ENCODE results near the gene IGFBPL1.

The IGFBPL1 gene

DNA sequence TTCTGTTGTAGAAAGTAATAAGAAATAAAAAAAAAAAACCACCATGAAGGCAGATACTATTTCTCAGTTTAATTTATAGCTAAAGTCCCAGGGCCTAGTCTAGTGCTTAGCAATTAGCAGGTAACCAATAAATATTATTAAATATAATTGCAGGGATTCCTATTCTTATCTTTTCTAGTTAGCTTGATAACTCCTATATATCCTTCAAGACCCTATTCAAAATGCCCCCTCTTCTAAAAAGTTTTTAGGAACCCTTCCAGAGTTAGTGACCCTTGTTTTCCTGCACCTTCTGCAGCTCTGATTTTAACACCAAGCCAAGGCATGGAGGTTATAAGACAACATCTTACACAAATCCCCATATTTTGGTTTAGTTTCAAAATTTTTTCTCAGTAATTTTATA is 56.4 kb downstream of the IGFBPL1 start:
- Histone ChIP-seq H3K14ac (ENCODE audit: low read length in 2 of 2) (no peak overlapping the region), H4K8ac (ENCODE audit: low read length) (no peak overlapping the region), H2BK5ac (ENCODE audit: low read depth, low read length, poor library complexity, severe bottlenecking) (no peak overlapping the region), H2AK5ac (ENCODE audit: low read length, severe bottlenecking) (no peak overlapping the region), H4K91ac (ENCODE audit: low read length) (no peak overlapping the region), H3K4me3 (ENCODE audit: insufficient read depth in 1 of 2, low read depth in 1 of 2, low read length in 2 of 2) (no peak overlapping the region), H3K27me3 (ENCODE audit: control insufficient read depth in 1 of 2, insufficient read depth in 1 of 2, low read length in 2 of 2) (peaks cover 5 to 42% of the 10 kb centered on the region in 2 experiments), H3K36me3 (ENCODE audit: control insufficient read depth in 1 of 2, insufficient read depth in 2 of 2, low read depth in 1 of 2, low read length in 2 of 2) (no peaks in the 10 kb centered on the region), H3K18ac (ENCODE audit: low read depth in 1 of 2, low read length in 2 of 2) (no peak overlapping the region), H3K9ac (ENCODE audit: low read length) (no peak overlapping the region), H3K9me3 (ENCODE audit: control insufficient read depth, low read length) (no peaks in the 10 kb centered on the region), H3K4ac (ENCODE audit: low read depth in 1 of 2, low read length in 2 of 2) (no peak overlapping the region), H2BK15ac (ENCODE audit: low read depth, poor library complexity, severe bottlenecking) (no peak overlapping the region), H3K4me2 (ENCODE audit: low read length, poor library complexity, severe bottlenecking) (no peak overlapping the region), H3K4me1 (ENCODE audit: control insufficient read depth, insufficient read depth, low read depth, low read length) (peaks cover 6% of the 10 kb centered on the region), H2BK120ac (ENCODE audit: low read depth, low read length) (no peak overlapping the region), H2BK12ac (ENCODE audit: low read length in 2 of 2) (no peak overlapping the region), H2AFZ (ENCODE audit: low read depth, low read length) (no peak overlapping the region), H3K79me1 (replicated peaks; ENCODE audit: low read length, poor library complexity, severe bottlenecking) (no peaks in the 10 kb centered on the region), H3K23ac (ENCODE audit: low read length in 2 of 2) (no peak overlapping the region), H3K27ac (ENCODE audit: low read length, poor library complexity, severe bottlenecking) (no peak overlapping the region)
- DNase-seq, result no peak

DNA sequence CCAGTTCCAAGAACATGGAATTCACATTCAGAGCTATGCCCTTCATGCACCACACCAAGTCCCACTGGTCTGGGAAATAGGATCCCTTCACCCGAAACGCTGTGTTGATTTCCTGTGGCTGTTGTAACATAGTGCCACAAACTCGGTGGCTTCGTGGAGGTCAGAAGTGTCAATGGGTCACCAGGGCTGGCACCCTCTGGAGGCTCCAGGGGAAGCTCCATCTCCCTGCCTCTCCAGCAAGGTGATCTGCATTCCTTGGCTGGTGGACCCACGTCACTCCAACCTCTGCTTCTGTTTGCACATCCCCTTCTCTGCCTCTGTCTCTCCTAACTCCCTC is 60.7 kb downstream of the IGFBPL1 start:
- no peak overlapping the region for H3K23ac ChIP-seq (ENCODE audit: low read length in 2 of 2)
- H3K4me2 ChIP-seq (ENCODE audit: low read length, poor library complexity, severe bottlenecking), result no peak overlapping the region
- 80% methylated on average over 5 of the region's 5 CpGs for WGBS
- H2AK5ac ChIP-seq (ENCODE audit: low read length, severe bottlenecking), result no peak overlapping the region
- H3K18ac ChIP-seq (ENCODE audit: low read depth in 1 of 2, low read length in 2 of 2), result no peak overlapping the region
- no peak overlapping the region for H2BK12ac ChIP-seq (ENCODE audit: low read length in 2 of 2)
- no peak overlapping the region for H2BK15ac ChIP-seq (ENCODE audit: low read depth, poor library complexity, severe bottlenecking)
- no peak overlapping the region for H3K27ac ChIP-seq (ENCODE audit: low read length, poor library complexity, severe bottlenecking)
- no peak overlapping the region for H2BK120ac ChIP-seq (ENCODE audit: low read depth, low read length)
- H3K36me3 ChIP-seq (ENCODE audit: control insufficient read depth in 1 of 2, insufficient read depth in 2 of 2, low read depth in 1 of 2, low read length in 2 of 2), result no peaks in the 10 kb centered on the region
- no peak overlapping the region for H2AFZ ChIP-seq (ENCODE audit: low read depth, low read length)
- H3K27me3 ChIP-seq (ENCODE audit: control insufficient read depth in 1 of 2, insufficient read depth in 1 of 2, low read length in 2 of 2), result no peaks in the 10 kb centered on the region
- peaks cover 34% of the 10 kb centered on the region for H3K4me1 ChIP-seq (ENCODE audit: control insufficient read depth, insufficient read depth, low read depth, low read length)
- H2BK5ac ChIP-seq (ENCODE audit: low read depth, low read length, poor library complexity, severe bottlenecking), result no peak overlapping the region
- no peak overlapping the region for H4K91ac ChIP-seq (ENCODE audit: low read length)
- H3K4ac ChIP-seq (ENCODE audit: low read depth in 1 of 2, low read length in 2 of 2), result no peak overlapping the region
- no peak overlapping the region for H4K8ac ChIP-seq (ENCODE audit: low read length)
- H3K79me1 ChIP-seq (replicated peaks; ENCODE audit: low read length, poor library complexity, severe bottlenecking), result no peaks in the 10 kb centered on the region
- DNase-seq, result no peak
- H3K9me3 ChIP-seq (ENCODE audit: control insufficient read depth, low read length), result no peaks in the 10 kb centered on the region
- H3K9ac ChIP-seq (ENCODE audit: low read length), result no peak overlapping the region
- peak overlapping the region in 1 of 2 experiments; percentile 56 for H3K4me3 ChIP-seq (ENCODE audit: insufficient read depth in 1 of 2, low read depth in 1 of 2, low read length in 2 of 2)
- H3K14ac ChIP-seq (ENCODE audit: low read length in 2 of 2), result no peak overlapping the region

DNA sequence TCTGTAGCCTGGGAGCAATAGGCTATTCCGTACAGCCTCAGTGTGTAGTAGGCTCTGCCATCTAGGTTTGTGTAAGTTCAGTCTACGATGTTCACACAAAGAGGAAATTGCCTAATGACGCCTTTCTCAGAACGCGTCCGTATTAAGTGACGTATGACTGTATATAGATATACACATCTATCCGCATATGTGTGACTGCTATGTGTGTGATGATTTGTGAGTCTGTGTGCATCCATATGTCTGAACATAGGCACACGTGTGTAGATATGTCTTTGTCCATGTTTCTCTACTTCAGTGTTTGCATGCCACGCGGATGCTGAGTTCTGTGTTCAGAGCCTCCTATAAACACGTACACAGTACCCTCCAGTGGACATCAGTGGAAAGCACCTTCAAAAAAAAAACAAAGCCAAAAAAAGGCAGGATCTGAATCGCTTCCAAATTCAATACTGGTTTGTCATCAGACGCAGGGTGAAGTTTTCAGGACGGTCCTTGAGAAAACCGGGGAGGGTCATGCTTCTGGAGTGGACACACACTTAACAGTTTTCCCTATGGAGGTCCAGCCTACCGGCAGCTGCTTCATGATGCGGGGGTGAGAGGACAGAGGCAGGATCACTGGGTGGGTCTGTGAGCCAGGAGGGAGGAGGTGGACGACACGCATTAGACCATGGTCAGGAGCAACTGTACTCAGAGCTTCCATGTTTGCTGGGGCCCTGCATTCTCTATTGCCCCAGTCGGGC is 61.2 kb downstream of the IGFBPL1 start:
- Histone ChIP-seq H3K14ac (ENCODE audit: low read length in 2 of 2) (no peak overlapping the region), H2BK12ac (ENCODE audit: low read length in 2 of 2) (no peak overlapping the region), H2BK120ac (ENCODE audit: low read depth, low read length) (no peak overlapping the region), H3K4me2 (ENCODE audit: low read length, poor library complexity, severe bottlenecking) (no peak overlapping the region), H3K9me3 (ENCODE audit: control insufficient read depth, low read length) (no peaks in the 10 kb centered on the region), H3K23ac (ENCODE audit: low read length in 2 of 2) (no peak overlapping the region), H2AK5ac (ENCODE audit: low read length, severe bottlenecking) (no peak overlapping the region), H2AFZ (ENCODE audit: low read depth, low read length) (no peak overlapping the region), H3K9ac (ENCODE audit: low read length) (peak overlapping the region; percentile 46), H3K79me1 (replicated peaks; ENCODE audit: low read length, poor library complexity, severe bottlenecking) (no peaks in the 10 kb centered on the region), H3K18ac (ENCODE audit: low read depth in 1 of 2, low read length in 2 of 2) (no peak overlapping the region), H3K36me3 (ENCODE audit: control insufficient read depth in 1 of 2, insufficient read depth in 2 of 2, low read depth in 1 of 2, low read length in 2 of 2) (no peaks in the 10 kb centered on the region), H3K4ac (ENCODE audit: low read depth in 1 of 2, low read length in 2 of 2) (no peak overlapping the region), H3K27me3 (ENCODE audit: control insufficient read depth in 1 of 2, insufficient read depth in 1 of 2, low read length in 2 of 2) (no peaks in the 10 kb centered on the region), H4K91ac (ENCODE audit: low read length) (no peak overlapping the region), H2BK5ac (ENCODE audit: low read depth, low read length, poor library complexity, severe bottlenecking) (no peak overlapping the region), H2BK15ac (ENCODE audit: low read depth, poor library complexity, severe bottlenecking) (no peak overlapping the region), H3K4me1 (ENCODE audit: control insufficient read depth, insufficient read depth, low read depth, low read length) (peaks cover 37% of the 10 kb centered on the region), H3K4me3 (ENCODE audit: insufficient read depth in 1 of 2, low read depth in 1 of 2, low read length in 2 of 2) (peak overlapping the region in 1 of 2 experiments; percentile 56), H4K8ac (ENCODE audit: low read length) (no peak overlapping the region), H3K27ac (ENCODE audit: low read length, poor library complexity, severe bottlenecking) (no peak overlapping the region)
- WGBS, result 56% methylated on average over 21 of the region's 21 CpGs
- DNase-seq, result peak; percentile 74

DNA sequence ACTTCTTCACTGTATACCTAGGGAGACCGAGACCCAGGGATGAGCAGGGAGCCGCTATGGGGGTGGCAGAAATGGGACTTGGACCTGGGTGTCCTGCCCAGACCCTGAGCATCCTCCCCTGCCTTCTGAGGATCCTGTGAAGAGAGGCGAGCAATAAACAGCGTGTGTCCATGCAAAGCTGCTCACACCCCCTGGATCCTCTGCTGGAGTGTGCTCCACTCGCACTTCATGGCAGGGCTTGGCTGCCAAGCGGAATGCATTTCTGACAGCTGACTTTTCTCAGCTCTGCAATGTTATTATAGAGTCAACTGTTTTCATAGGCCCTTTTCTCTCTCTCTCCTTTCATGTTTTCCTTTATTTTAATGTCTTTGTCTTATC is 62.8 kb downstream of the IGFBPL1 start:
- Histone ChIP-seq H3K4me1 (ENCODE audit: control insufficient read depth, insufficient read depth, low read depth, low read length) (peaks cover 43% of the 10 kb centered on the region), H3K79me1 (replicated peaks; ENCODE audit: low read length, poor library complexity, severe bottlenecking) (no peaks in the 10 kb centered on the region), H3K9ac (ENCODE audit: low read length) (no peak overlapping the region), H2BK120ac (ENCODE audit: low read depth, low read length) (no peak overlapping the region), H3K27me3 (ENCODE audit: control insufficient read depth in 1 of 2, insufficient read depth in 1 of 2, low read length in 2 of 2) (peaks cover 0 to 5% of the 10 kb centered on the region in 2 experiments), H2BK15ac (ENCODE audit: low read depth, poor library complexity, severe bottlenecking) (no peak overlapping the region), H3K23ac (ENCODE audit: low read length in 2 of 2) (no peak overlapping the region), H2BK5ac (ENCODE audit: low read depth, low read length, poor library complexity, severe bottlenecking) (peak overlapping the region; percentile 26), H4K8ac (ENCODE audit: low read length) (no peak overlapping the region), H3K27ac (ENCODE audit: low read length, poor library complexity, severe bottlenecking) (peak overlapping the region; percentile 81), H2AK5ac (ENCODE audit: low read length, severe bottlenecking) (no peak overlapping the region), H3K4ac (ENCODE audit: low read depth in 1 of 2, low read length in 2 of 2) (no peak overlapping the region), H3K9me3 (ENCODE audit: control insufficient read depth, low read length) (no peaks in the 10 kb centered on the region), H3K14ac (ENCODE audit: low read length in 2 of 2) (no peak overlapping the region), H3K4me2 (ENCODE audit: low read length, poor library complexity, severe bottlenecking) (no peak overlapping the region), H2AFZ (ENCODE audit: low read depth, low read length) (no peak overlapping the region), H4K91ac (ENCODE audit: low read length) (no peak overlapping the region), H2BK12ac (ENCODE audit: low read length in 2 of 2) (no peak overlapping the region), H3K18ac (ENCODE audit: low read depth in 1 of 2, low read length in 2 of 2) (no peak overlapping the region), H3K4me3 (ENCODE audit: insufficient read depth in 1 of 2, low read depth in 1 of 2, low read length in 2 of 2) (no peak overlapping the region), H3K36me3 (ENCODE audit: control insufficient read depth in 1 of 2, insufficient read depth in 2 of 2, low read depth in 1 of 2, low read length in 2 of 2) (no peaks in the 10 kb centered on the region)
- WGBS, result 79% methylated on average over 6 of the region's 6 CpGs
- no peak for DNase-seq

All from mesenchymal stem cell (in vitro differentiated cells and primary cell).